ENCODE measurements around the gene POU6F2. TPM values are rescaled to one million over a fixed set of nuclear protein-coding genes. Genes with fewer than 3 reads are reported as not detected.

POU6F2 gene
- total RNA-seq, 1 experiment from 2014 or later = 2.9 TPM

GRCh38 chr7:39367451-39367850 lies 389.7 kb downstream of the POU6F2 start:
- CTCF ChIA-PET = no interaction called here
- POLR2A ChIA-PET = no interaction called here
- Mint-ChIP-seq H3K4me1 (peaks cover 7% of the 10 kb centered on the region), H3K4me3 (no peak overlapping the region), H3K36me3 (0 out of 2 replicates have a peak, but pooled peaks cover 6% of the 10 kb centered on the region), H3K9me3 (peaks cover 26% of the 10 kb centered on the region), H3K27ac (no peak overlapping the region), H3K27me3 (ENCODE audit: low read depth) (no peaks in the 10 kb centered on the region)
- ATAC-seq (no peak), DNase-seq (ENCODE audit: low spot score) (no peak)
- TF ChIP-seq ZNF138 (CRISPR knock-in tag; conservative IDR thresholded peaks at IDR 0.05) (no peak), MXD4 (CRISPR knock-in tag; IDR thresholded peaks at IDR 0.05; ENCODE audit: borderline replicate concordance) (no peak), SOX15 (CRISPR knock-in tag; IDR thresholded peaks at IDR 0.05) (no peak), ZBTB21 (CRISPR knock-in tag; IDR thresholded peaks at IDR 0.05; ENCODE audit: borderline replicate concordance) (no peak), TP53 (CRISPR knock-in tag; IDR thresholded peaks at IDR 0.05) (no peak), GABPB1 (CRISPR knock-in tag; IDR thresholded peaks at IDR 0.05) (no peak), NR1H2 (CRISPR knock-in tag; IDR thresholded peaks at IDR 0.05) (no peak), ZSCAN18 (CRISPR knock-in tag; IDR thresholded peaks at IDR 0.05) (no peak), PRDM15 (CRISPR knock-in tag; IDR thresholded peaks at IDR 0.05) (no peak), FOXP1 (CRISPR knock-in tag; IDR thresholded peaks at IDR 0.05; ENCODE audit: borderline replicate concordance) (no peak)

- H3K36me3 Mint-ChIP-seq = 0 out of 2 replicates have a peak, but pooled peaks cover 6% of the 10 kb centered on the region
- no peak overlapping the region for H3K4me3 Mint-ChIP-seq
- ChIA-PET CTCF (no interaction called here), POLR2A (no interaction called here)
- no peak overlapping the region for H3K27ac Mint-ChIP-seq
- DNase-seq (ENCODE audit: low spot score) = no peak
- H3K4me1 Mint-ChIP-seq = peaks cover 7% of the 10 kb centered on the region
- peaks cover 26% of the 10 kb centered on the region for H3K9me3 Mint-ChIP-seq
- H3K27me3 Mint-ChIP-seq (ENCODE audit: low read depth) = no peaks in the 10 kb centered on the region
- ATAC-seq = no peak
- TF ChIP-seq ZMAT4 (CRISPR knock-in tag; IDR thresholded peaks at IDR 0.05) (no peak), IRF2 (CRISPR knock-in tag; IDR thresholded peaks at IDR 0.05; ENCODE audit: borderline replicate concordance, low read depth) (no peak), SOX15 (CRISPR knock-in tag; IDR thresholded peaks at IDR 0.05) (no peak), ZNF281 (CRISPR knock-in tag; IDR thresholded peaks at IDR 0.05) (no peak), CBFB (CRISPR knock-in tag; IDR thresholded peaks at IDR 0.05; ENCODE audit: low read depth) (no peak), ZNF396 (CRISPR knock-in tag; IDR thresholded peaks at IDR 0.05; ENCODE audit: borderline replicate concordance) (no peak), ZNF423 (CRISPR knock-in tag; IDR thresholded peaks at IDR 0.05) (no peak), STAT6 (CRISPR knock-in tag; conservative IDR thresholded peaks at IDR 0.05; ENCODE audit: low read depth) (no peak), GTF2I (CRISPR knock-in tag; conservative IDR thresholded peaks at IDR 0.05) (no peak), TEAD4 (CRISPR knock-in tag; IDR thresholded peaks at IDR 0.05) (no peak), PRRX2 (CRISPR knock-in tag; IDR thresholded peaks at IDR 0.05) (no peak), NR3C1 (CRISPR knock-in tag; conservative IDR thresholded peaks at IDR 0.05; ENCODE audit: low read depth) (no peak), AFF4 (CRISPR knock-in tag; IDR thresholded peaks at IDR 0.05; ENCODE audit: borderline replicate concordance) (no peak)
These were observed 390.2 kb downstream of the POU6F2 start for GRCh38 chr7:39367943-39368342.
